Adrenal gland (tissue), 12 donors: ENCODE data around the gene CCDC177. TPM values are rescaled to one million over a fixed set of nuclear protein-coding genes. Genes with fewer than 3 reads are reported as not detected.

Source experiments
- DNase-seq, 7 donors: peaks; one replicate each; pipeline ENCODE4 v3.0.0-alpha.2; 2019 to 2020
- H3K27ac ChIP-seq, 5 donors: fragments of 200-600 bp; sonication (generic) in 4 of 5; 1 replicate in 3 of 5; 2 replicates in 2 of 5; pipeline versions ENCODE4 v1.5.1 to v1.8.0; 2016 to 2020; ENCODE audit warnings: mild to moderate bottlenecking in 1 of 5
- H3K27me3 ChIP-seq: fragments of 200-600 bp; 2 replicates; pipeline ENCODE4 v1.8.0; 2021
- H3K36me3 ChIP-seq, 2 donors: fragments of 200-600 bp; replicated peaks in 1 of 2; 1 replicate in 1 of 2; 2 replicates in 1 of 2; pipeline versions ENCODE4 v1.5.1 to v1.8.0; 2018 to 2022
- H3K4me1 ChIP-seq, 2 donors: fragments of 200-600 bp; replicated peaks in 1 of 2; 1 replicate in 1 of 2; 2 replicates in 1 of 2; pipeline versions ENCODE4 v1.5.1 to v1.8.0; 2018 to 2021
- H3K4me3 ChIP-seq, 4 donors: fragments of 200-600 bp; sonication (generic) in 3 of 4; one replicate each; pipeline ENCODE4 v1.5.1; 2016 to 2018
- H3K9me3 ChIP-seq, 3 donors: fragments of 200-600 bp; sonication (generic) in 1 of 3; replicated peaks in 1 of 3; 1 replicate in 2 of 3; 2 replicates in 1 of 3; pipeline versions ENCODE4 v1.5.1 to v1.8.0; 2016 to 2021
- CTCF ChIP-seq, 6 experiments: fragments of 450-650 bp in 4 of 6; fragments of 200-600 bp in 2 of 6; sonication (generic) in 1 of 6; IDR thresholded peaks; 1 replicate in 5 of 6; 2 replicates in 1 of 6; pipeline versions ENCODE4 v1.5.1 to v1.8.0; 2016 to 2021; ENCODE audit warnings: antibody characterized with exemption in 6 of 6, mild to moderate bottlenecking in 2 of 6, moderate library complexity in 1 of 6
- POLR2A ChIP-seq, 2 donors: fragments of 450-650 bp; IDR thresholded peaks; one replicate each; pipeline ENCODE4 v1.6.1; 2017; ENCODE audit warnings: antibody characterized with exemption in 2 of 2, mild to moderate bottlenecking in 2 of 2, moderate library complexity in 1 of 2
- WGBS, 4 donors: extraction: QIAGEN DNeasy Blood & Tissue Kit in 2 of 4; methylation state at CpG; one replicate each; pipeline versions ENCODE4 v1.1.5 to v1.1.7; 2013 to 2017; 5-methylcytosine and 5-hydroxymethylcytosine counted together
- intact Hi-C, 2 donors: fragments of 100-400 bp; cut with DNase I; formaldehyde crosslinking; loops; one replicate each; pipeline versions ENCODE4 v1.14.1 to v1.15.0; 2022 to 2023
- polyA plus RNA-seq, 3 donors: library from polyadenylated mRNA; stranded (reverse); fragments of 200-250 nt in 2 of 3; fragments of 350-450 nt in 1 of 3; fragmentation: Illumina TruSeq in 1 of 3; extraction: RNeasy Lipid Tissue Mini Kit (QIAGEN cat#74804) in 1 of 3; gene quantifications; one replicate each; pipeline ENCODE4 v1.2.3, GENCODE V29; 2013 to 2014
- total RNA-seq, 9 donors: library from RNA; depleted of rRNA in 4 of 9; stranded (reverse); fragments of >200 nt in 4 of 9; fragments of 120-200 nt in 1 of 9; fragmentation: NEBNext Ultra II Directional in 1 of 9; extraction: Animal tissue kit (Norgen Biotek cat#: 25700) in 1 of 9; gene quantifications; one replicate each; pipeline versions ENCODE4 v1.1.0 to v1.2.4, GENCODE V29; 2013 to 2023
- donor health status: healthy with polysubstance abuse.
- donor health status: Bipolar disorder and iron deficiency.
- donor health status: DM: yes; HTN: yes; CAD: no.
- donor health status: DM: no; HTN: no; CAD: no.
- donor health status: DM: no; HTN: no; CAD: no.
- donor health status: DM: yes; HTN: yes; CAD: no.

The CCDC177 gene
- total and polyA plus RNA-seq, 12 donors, result 0.04 to 0.61 (median 0.30) TPM; not detected in 3

GRCh38 chr14:69522026-69522425 lies 52.6 kb downstream of the CCDC177 start:
- no peaks in the 10 kb centered on the region for H3K9me3 ChIP-seq
- 83 to 100% (median 96%) methylated on average over 3 to 6 of the region's 6 CpGs for WGBS, 4 donors
- H3K4me3 ChIP-seq, result no peak overlapping the region
- no peak overlapping the region for H3K27ac ChIP-seq
- TF ChIP-seq POLR2A (IDR thresholded peaks at IDR 0.05) (no peak), CTCF (IDR thresholded peaks at IDR 0.05) (no peak)
- intact Hi-C loops, result no loop called here
- no peak for DNase-seq
- no peaks in the 10 kb centered on the region for H3K4me1 ChIP-seq
- no peaks in the 10 kb centered on the region for H3K27me3 ChIP-seq
- no peaks in the 10 kb centered on the region for H3K36me3 ChIP-seq

Other genes starting within 250 kb of the CCDC177 start
- gene ERH, start 176.6 kb downstream of the CCDC177 start, total RNA-seq, result 100 to 1,000 TPM in 5 of 9 donors, 10 to 100 TPM in 4; 39.6 to 217 (median 127) TPM
- gene ERH, start 176.6 kb downstream of the CCDC177 start, polyA plus RNA-seq, result 100 to 1,000 TPM; 133 to 208 (median 161) TPM
- gene SLC39A9, start 176.2 kb downstream of the CCDC177 start, total RNA-seq, result 100 to 1,000 TPM in 1 of 9 donors, 10 to 100 TPM in 8; 67.2 to 130 (median 74.2) TPM
- 10 to 100 TPM; 17.7 to 58.5 (median 23.8) TPM for gene SLC39A9, start 176.2 kb downstream of the CCDC177 start, polyA plus RNA-seq
- under 1 TPM in 6 of 9 donors, not detected in 3; 0.06 to 0.25 (median 0.14) TPM for gene PLEKHD1, start 90.1 kb downstream of the CCDC177 start, total RNA-seq
- gene PLEKHD1, start 90.1 kb downstream of the CCDC177 start, polyA plus RNA-seq, result under 1 TPM; 0.04 to 0.20 (median 0.16) TPM
- 10 to 100 TPM; 13.0 to 75.5 (median 49.7) TPM for gene SUSD6, start 36.7 kb upstream of the CCDC177 start, total RNA-seq
- 10 to 100 TPM in 1 of 3 donors, 1 to 10 TPM in 2; 7.8 to 22.8 (median 9.3) TPM for gene SUSD6, start 36.7 kb upstream of the CCDC177 start, polyA plus RNA-seq
- gene SRSF5, start 192.3 kb upstream of the CCDC177 start, total RNA-seq, result 100 to 1,000 TPM; 144 to 387 (median 301) TPM
- 100 to 1,000 TPM; 296 to 912 (median 745) TPM for gene SRSF5, start 192.3 kb upstream of the CCDC177 start, polyA plus RNA-seq
- not detected for gene SLC10A1, start 222.4 kb upstream of the CCDC177 start, total RNA-seq
- gene SLC10A1, start 222.4 kb upstream of the CCDC177 start, polyA plus RNA-seq, result not detected